HEK293 (cell line): ENCODE results near the gene ZFYVE28.

Experiments
- FEZF1 ChIP-seq: fragments of 450-650 bp; formaldehyde crosslinking; IDR thresholded peaks from 2 replicates; pipeline ENCODE4 v1.5.1; 2016; ENCODE audit warnings: missing biosample characterization, missing genetic modification characterization
- TF ChIP-seq, protein P1 (sequence below): fragments of 450-650 bp; formaldehyde crosslinking; IDR thresholded peaks from 2 replicates; pipeline ENCODE4 v1.5.1; 2016; ENCODE audit warnings: missing biosample characterization, missing genetic modification characterization

DNA sequence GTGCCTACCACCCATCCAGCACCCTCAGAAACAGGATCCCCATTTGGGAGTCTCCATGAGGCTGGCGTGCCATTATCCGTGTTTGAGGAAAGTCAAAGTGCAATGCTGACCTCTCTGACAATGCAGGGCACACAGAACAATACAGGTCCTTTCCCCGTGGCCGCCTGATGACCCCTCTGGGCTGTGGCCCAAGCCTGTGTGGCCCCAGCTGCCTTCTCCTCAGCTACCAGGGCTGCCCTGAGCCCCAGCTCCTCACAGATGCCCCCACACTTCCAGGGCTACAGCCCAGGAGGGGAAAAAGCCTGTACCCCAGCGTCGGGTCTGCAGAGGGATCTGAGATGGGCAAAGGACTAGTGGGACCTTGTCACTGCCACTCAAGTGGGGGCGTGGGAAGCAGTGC, 15.5 kb downstream of the ZFYVE28 start:
- TF ChIP-seq, protein P1, sequence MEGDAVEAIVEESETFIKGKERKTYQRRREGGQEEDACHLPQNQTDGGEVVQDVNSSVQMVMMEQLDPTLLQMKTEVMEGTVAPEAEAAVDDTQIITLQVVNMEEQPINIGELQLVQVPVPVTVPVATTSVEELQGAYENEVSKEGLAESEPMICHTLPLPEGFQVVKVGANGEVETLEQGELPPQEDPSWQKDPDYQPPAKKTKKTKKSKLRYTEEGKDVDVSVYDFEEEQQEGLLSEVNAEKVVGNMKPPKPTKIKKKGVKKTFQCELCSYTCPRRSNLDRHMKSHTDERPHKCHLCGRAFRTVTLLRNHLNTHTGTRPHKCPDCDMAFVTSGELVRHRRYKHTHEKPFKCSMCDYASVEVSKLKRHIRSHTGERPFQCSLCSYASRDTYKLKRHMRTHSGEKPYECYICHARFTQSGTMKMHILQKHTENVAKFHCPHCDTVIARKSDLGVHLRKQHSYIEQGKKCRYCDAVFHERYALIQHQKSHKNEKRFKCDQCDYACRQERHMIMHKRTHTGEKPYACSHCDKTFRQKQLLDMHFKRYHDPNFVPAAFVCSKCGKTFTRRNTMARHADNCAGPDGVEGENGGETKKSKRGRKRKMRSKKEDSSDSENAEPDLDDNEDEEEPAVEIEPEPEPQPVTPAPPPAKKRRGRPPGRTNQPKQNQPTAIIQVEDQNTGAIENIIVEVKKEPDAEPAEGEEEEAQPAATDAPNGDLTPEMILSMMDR (tag by site-specific recombination) = no peak
- TF ChIP-seq FEZF1 (tag by site-specific recombination) = no peak
